CD14-positive monocyte (primary cell): ENCODE data around the gene TIAM2. TPM values are rescaled to one million over a fixed set of nuclear protein-coding genes. Genes with fewer than 3 reads are reported as not detected.

Source experiments
- DNase-seq, 3 donors: peaks; one replicate each; pipeline ENCODE4 v3.0.0-alpha.2; 2011 to 2022
- H2AFZ ChIP-seq: 2 replicates; pipeline ENCODE4 v1.6.0; 2012; ENCODE audit warnings: mild to moderate bottlenecking, low read depth, low read length, inconsistent platforms; ENCODE audit not compliant: insufficient read depth, poor library complexity, severe bottlenecking
- H3K27ac ChIP-seq, 2 donors: 1 replicate in 1 of 2; 2 replicates in 1 of 2; pipeline ENCODE4 v1.5.1; 2012 to 2013; ENCODE audit warnings: low read length in 2 of 2, control low read depth in 1 of 2, inconsistent platforms in 1 of 2, low read depth in 1 of 2, mild to moderate bottlenecking in 1 of 2
- H3K27me3 ChIP-seq, 2 donors: one replicate each; pipeline versions ENCODE4 v1.6.0 to v1.6.1; 2011 to 2013; ENCODE audit warnings: low read length in 2 of 2; ENCODE audit not compliant: control insufficient read depth in 2 of 2, insufficient read depth in 2 of 2
- H3K36me3 ChIP-seq, 2 donors: replicated peaks in 1 of 2; 1 replicate in 1 of 2; 2 replicates in 1 of 2; pipeline versions ENCODE4 v1.5.1 to v1.6.1; 2012 to 2013; ENCODE audit warnings: low read length in 2 of 2, control low read depth in 1 of 2, inconsistent platforms in 1 of 2, mild to moderate bottlenecking in 1 of 2; ENCODE audit not compliant: insufficient read depth in 2 of 2, control insufficient read depth in 1 of 2
- H3K4me1 ChIP-seq, 2 donors: 1 replicate in 1 of 2; 2 replicates in 1 of 2; pipeline versions ENCODE4 v1.5.1 to v1.6.1; 2012 to 2013; ENCODE audit warnings: low read length in 2 of 2, control low read depth in 1 of 2, inconsistent platforms in 1 of 2, mild to moderate bottlenecking in 1 of 2, moderate library complexity in 1 of 2; ENCODE audit not compliant: insufficient read depth in 2 of 2, control insufficient read depth in 1 of 2
- H3K4me2 ChIP-seq: replicated peaks from 2 replicates; pipeline ENCODE3; 2012; ENCODE audit warnings: low read length, moderate library complexity, mild to moderate bottlenecking; ENCODE audit not compliant: poor library complexity, severe bottlenecking; ENCODE audit errors: extremely low read depth
- H3K4me3 ChIP-seq, 3 experiments: fragments of 200-600 bp in 1 of 3; sonication (generic) in 1 of 3; replicated peaks in 1 of 3; 1 replicate in 2 of 3; 2 replicates in 1 of 3; pipeline ENCODE4 v1.5.1; 2011 to 2013; ENCODE audit warnings: low read length in 3 of 3, mild to moderate bottlenecking in 3 of 3, control low read depth in 2 of 3, low read depth in 2 of 3, inconsistent platforms in 1 of 3, moderate library complexity in 1 of 3
- H3K79me2 ChIP-seq: 2 replicates; pipeline ENCODE4 v1.6.0; 2012; ENCODE audit warnings: mild to moderate bottlenecking, control low read depth, inconsistent platforms, low read length, moderate library complexity; ENCODE audit not compliant: insufficient read depth
- H3K9ac ChIP-seq: 2 replicates; pipeline ENCODE4 v1.6.0; 2017; ENCODE audit warnings: low read length, mild to moderate bottlenecking; ENCODE audit not compliant: insufficient read depth, poor library complexity, severe bottlenecking
- H3K9me3 ChIP-seq, 2 donors: replicated peaks in 1 of 2; 1 replicate in 1 of 2; 2 replicates in 1 of 2; pipeline versions ENCODE4 v1.5.1 to v1.6.1; 2012 to 2013; ENCODE audit warnings: low read length in 2 of 2, control low read depth in 1 of 2; ENCODE audit not compliant: control insufficient read depth in 1 of 2, insufficient read depth in 1 of 2
- H4K20me1 ChIP-seq: 2 replicates; pipeline ENCODE4 v1.6.0; 2012; ENCODE audit warnings: mild to moderate bottlenecking, low read length, control low read depth, moderate library complexity; ENCODE audit not compliant: insufficient read depth
- H3K27ac Mint-ChIP-seq, 7 donors: one replicate each; pipeline ENCODE4 v1.8.0; 2020; ENCODE audit warnings: mild to moderate bottlenecking in 7 of 7, mixed read lengths in 7 of 7, moderate library complexity in 6 of 7, inconsistent platforms in 2 of 7
- H3K27me3 Mint-ChIP-seq, 3 donors: one replicate each; pipeline ENCODE4 v1.8.0; 2021 to 2022; ENCODE audit warnings: low read depth in 3 of 3, mild to moderate bottlenecking in 3 of 3, mixed read lengths in 3 of 3, moderate library complexity in 3 of 3, inconsistent platforms in 1 of 3
- H3K36me3 Mint-ChIP-seq, 2 donors: one replicate each; pipeline ENCODE4 v1.8.0; 2020; ENCODE audit warnings: mixed read lengths in 2 of 2, inconsistent platforms in 1 of 2, mild to moderate bottlenecking in 1 of 2
- H3K4me1 Mint-ChIP-seq: one replicate; pipeline ENCODE4 v1.8.0; 2020; ENCODE audit warnings: mild to moderate bottlenecking, mixed read lengths
- H3K4me3 Mint-ChIP-seq, 2 donors: one replicate each; pipeline ENCODE4 v1.8.0; 2020; ENCODE audit warnings: mild to moderate bottlenecking in 2 of 2, mixed read lengths in 2 of 2, moderate library complexity in 1 of 2
- H3K9me3 Mint-ChIP-seq, 7 donors: one replicate each; pipeline ENCODE4 v1.8.0; 2020 to 2022; ENCODE audit warnings: mixed read lengths in 7 of 7, mild to moderate bottlenecking in 6 of 7, moderate library complexity in 6 of 7, inconsistent platforms in 2 of 7
- WGBS: methylation state at CpG from one replicate; pipeline ENCODE4 v1.1.5; 2013; ENCODE audit warnings: missing lambda C conversion rate; ENCODE audit not compliant: insufficient coverage; 5-methylcytosine and 5-hydroxymethylcytosine counted together
- intact Hi-C, 2 donors: fragments of 100-400 bp; cut with micrococcal nuclease; formaldehyde crosslinking; loops; one replicate each; pipeline versions ENCODE4 v1.15.0 to v1.15.1; 2023
- polyA plus RNA-seq, 3 donors: library from polyadenylated mRNA; depleted of rRNA in 1 of 3; unstranded in 2 of 3; stranded (reverse) in 1 of 3; fragments of 300-500 nt in 2 of 3; fragments of >200 nt in 1 of 3; fragmentation: Illumina TruSeq in 2 of 3; gene quantifications; 1 replicate in 2 of 3; 2 replicates in 1 of 3; pipeline ENCODE4 v1.2.3, GENCODE V29; 2012 to 2021
- TF ChIP-seq, protein P1 (sequence below): fragments of 200-600 bp; IDR thresholded peaks from one replicate; pipeline ENCODE4 v1.8.0; 2022; ENCODE audit warnings: antibody characterized with exemption, mild to moderate bottlenecking

TIAM2 gene
- polyA plus RNA-seq, 3 donors = 0.25 to 4.2 (median 0.67) TPM

DNA sequence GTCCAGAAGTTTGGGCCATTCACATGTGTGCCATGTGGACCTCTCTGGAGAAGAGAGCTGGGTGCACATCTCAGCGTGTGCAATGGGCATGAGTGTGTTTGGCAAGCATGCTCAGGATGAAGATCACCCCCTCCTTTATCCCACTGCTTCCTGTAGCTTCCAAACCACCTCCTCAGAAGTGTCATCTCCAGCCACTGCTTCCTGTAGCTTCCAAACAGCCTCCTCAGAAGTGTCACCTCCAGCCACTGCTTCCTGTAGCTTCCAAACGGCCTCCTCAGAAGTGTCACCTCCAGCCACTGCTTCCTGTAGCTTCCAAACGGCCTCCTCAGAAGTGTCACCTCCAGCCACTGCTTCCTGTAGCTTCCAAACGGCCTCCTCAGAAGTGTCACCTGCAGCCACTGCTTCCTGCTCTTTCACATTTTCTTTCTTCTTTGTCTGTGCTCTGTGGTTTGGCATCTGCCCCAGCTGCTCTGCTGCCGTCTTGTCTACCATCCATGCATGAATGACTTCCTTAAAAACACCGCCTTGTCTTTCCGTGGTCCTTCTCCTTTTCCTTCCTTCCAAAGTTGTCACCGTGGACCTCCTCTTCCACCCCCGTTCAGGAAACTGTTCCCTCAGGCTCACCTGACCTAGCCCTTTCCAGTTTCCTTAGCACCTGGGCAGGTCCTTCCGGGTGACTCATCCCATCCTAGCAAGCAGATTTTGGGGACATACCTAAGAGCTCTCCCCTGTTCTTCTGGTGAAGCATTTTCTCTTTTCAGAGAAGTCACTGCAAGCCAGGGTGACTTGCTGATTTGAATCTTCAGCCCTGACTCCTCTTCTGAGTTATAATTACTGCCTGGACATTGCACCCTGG is 43.5 kb upstream of the TIAM2 start:
- H3K36me3 Mint-ChIP-seq = peaks cover 3 to 6% of the 10 kb centered on the region in 2 donors
- H3K27ac Mint-ChIP-seq = peak overlapping the region in 3 of 7 donors; percentile 2 to 16 (median 11)
- H3K27ac ChIP-seq = no peak overlapping the region
- H3K9me3 Mint-ChIP-seq = peaks cover 0 to 2% (median 0%) of the 10 kb centered on the region in 7 donors
- no peaks in the 10 kb centered on the region for H3K36me3 ChIP-seq
- TF ChIP-seq, protein P1, sequence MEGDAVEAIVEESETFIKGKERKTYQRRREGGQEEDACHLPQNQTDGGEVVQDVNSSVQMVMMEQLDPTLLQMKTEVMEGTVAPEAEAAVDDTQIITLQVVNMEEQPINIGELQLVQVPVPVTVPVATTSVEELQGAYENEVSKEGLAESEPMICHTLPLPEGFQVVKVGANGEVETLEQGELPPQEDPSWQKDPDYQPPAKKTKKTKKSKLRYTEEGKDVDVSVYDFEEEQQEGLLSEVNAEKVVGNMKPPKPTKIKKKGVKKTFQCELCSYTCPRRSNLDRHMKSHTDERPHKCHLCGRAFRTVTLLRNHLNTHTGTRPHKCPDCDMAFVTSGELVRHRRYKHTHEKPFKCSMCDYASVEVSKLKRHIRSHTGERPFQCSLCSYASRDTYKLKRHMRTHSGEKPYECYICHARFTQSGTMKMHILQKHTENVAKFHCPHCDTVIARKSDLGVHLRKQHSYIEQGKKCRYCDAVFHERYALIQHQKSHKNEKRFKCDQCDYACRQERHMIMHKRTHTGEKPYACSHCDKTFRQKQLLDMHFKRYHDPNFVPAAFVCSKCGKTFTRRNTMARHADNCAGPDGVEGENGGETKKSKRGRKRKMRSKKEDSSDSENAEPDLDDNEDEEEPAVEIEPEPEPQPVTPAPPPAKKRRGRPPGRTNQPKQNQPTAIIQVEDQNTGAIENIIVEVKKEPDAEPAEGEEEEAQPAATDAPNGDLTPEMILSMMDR = no peak
- H3K79me2 ChIP-seq = no peaks in the 10 kb centered on the region
- H3K4me3 Mint-ChIP-seq = peak overlapping the region in 1 of 2 donors; percentile 7
- H3K4me3 ChIP-seq = no peak overlapping the region
- 7% methylated on average over 7 of the region's 10 CpGs for WGBS
- no peak for DNase-seq
- H3K27me3 Mint-ChIP-seq = peaks cover 2 to 4% (median 2%) of the 10 kb centered on the region in 3 donors
- H3K9me3 ChIP-seq = no peaks in the 10 kb centered on the region
- H2AFZ ChIP-seq = no peak overlapping the region
- H3K27me3 ChIP-seq = no peaks in the 10 kb centered on the region
- H3K4me1 ChIP-seq = no peaks in the 10 kb centered on the region
- H3K4me2 ChIP-seq = no peak overlapping the region
- peaks cover 9% of the 10 kb centered on the region for H3K4me1 Mint-ChIP-seq
- H3K9ac ChIP-seq = no peak overlapping the region
- intact Hi-C loops = no loop called here
- H4K20me1 ChIP-seq = no peaks in the 10 kb centered on the region

DNA sequence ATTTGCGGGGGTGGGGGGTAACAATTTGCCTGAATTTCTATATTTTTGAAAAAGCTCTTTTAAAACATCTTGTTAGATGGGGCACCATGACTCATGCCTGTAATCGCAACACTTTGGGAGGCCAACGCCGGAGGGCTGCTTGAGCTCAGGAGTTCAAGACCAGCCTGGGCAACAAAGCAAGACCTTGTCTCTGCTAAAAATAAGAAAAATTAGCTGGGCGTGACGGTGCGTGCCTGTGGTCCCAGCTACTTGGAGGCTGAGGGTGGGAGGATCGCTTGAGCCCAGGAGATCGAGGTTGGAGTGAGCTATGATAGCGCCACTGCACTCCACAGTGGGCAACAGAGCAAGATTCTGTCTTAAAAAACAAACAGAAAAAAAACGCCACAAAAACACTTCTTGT is 41.5 kb upstream of the TIAM2 start:
- Histone ChIP-seq H2AFZ (no peak overlapping the region), H3K79me2 (no peaks in the 10 kb centered on the region), H3K27ac (no peak overlapping the region), H4K20me1 (no peaks in the 10 kb centered on the region), H3K4me3 (no peak overlapping the region), H3K36me3 (no peaks in the 10 kb centered on the region), H3K9me3 (no peaks in the 10 kb centered on the region), H3K27me3 (no peaks in the 10 kb centered on the region), H3K4me1 (no peaks in the 10 kb centered on the region), H3K9ac (no peak overlapping the region), H3K4me2 (no peak overlapping the region)
- TF ChIP-seq, protein P1 = no peak
- Mint-ChIP-seq H3K27ac (no peak overlapping the region), H3K27me3 (peaks cover 2 to 7% (median 2%) of the 10 kb centered on the region in 3 donors), H3K4me1 (peaks cover 9% of the 10 kb centered on the region), H3K4me3 (no peak overlapping the region), H3K9me3 (no peaks in the 10 kb centered on the region), H3K36me3 (peaks cover 0 to 6% of the 10 kb centered on the region in 2 donors)
- intact Hi-C loops = no loop called here
- WGBS = 95% methylated on average over 9 of the region's 11 CpGs
- no peak for DNase-seq
